ENCODE measurements around the gene TMEM121.
"Not testable (repeated sequence)": the region's sequence is repeated elsewhere in the genome, so short reads cannot be mapped to it uniquely, and the experiment has no call there.

TMEM121 gene

DNA sequence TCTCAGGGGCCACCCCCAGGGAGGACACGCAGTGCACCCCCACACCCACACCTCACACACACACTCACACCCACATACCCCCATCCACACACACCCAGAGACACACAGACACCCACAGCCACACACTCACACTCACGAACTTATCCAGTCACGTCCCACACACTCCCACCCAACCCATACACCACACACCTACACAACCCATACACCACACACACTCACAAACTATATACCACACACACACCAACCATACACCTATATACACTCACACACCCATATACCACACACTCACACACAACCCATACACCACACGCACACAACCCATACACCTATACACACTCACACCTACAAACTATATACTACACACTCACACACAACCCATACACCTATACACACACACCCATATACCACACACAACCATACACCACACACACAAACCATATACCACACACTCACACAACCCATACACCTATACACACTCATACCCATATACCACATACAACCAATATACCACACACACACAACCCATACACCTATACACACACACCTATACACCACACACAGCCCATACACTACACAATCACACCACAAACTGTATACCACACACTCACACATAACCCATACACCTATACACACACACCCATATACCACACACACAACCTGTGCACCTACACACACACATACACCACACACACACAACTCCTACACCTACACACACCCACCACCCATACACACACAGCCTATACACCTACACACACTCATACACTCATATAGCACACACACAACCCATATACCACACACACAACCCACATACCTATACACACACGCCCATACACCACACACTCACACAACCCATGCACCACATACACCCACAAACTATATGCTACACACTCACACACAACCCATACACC, 42.7 kb downstream of the TMEM121 start:
- DNase-seq (ENCODE audit: low read depth in 2 of 2) = no peak

DNA sequence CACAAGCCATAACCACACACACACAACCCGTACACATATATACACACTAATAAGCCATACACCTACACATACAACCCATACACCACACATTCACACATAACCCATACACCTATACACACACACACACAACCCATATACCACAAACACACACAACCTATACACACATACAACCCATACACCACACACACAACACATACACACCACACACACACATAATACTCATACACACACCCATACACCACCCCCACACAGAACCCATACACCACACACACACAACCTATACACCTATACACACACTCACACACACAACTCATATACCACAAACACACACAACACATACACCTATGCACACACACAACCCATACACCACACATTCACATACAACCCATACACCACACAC, 44.1 kb downstream of the TMEM121 start:
- DNase-seq (ENCODE audit: low read depth in 2 of 2) = no peak

DNA sequence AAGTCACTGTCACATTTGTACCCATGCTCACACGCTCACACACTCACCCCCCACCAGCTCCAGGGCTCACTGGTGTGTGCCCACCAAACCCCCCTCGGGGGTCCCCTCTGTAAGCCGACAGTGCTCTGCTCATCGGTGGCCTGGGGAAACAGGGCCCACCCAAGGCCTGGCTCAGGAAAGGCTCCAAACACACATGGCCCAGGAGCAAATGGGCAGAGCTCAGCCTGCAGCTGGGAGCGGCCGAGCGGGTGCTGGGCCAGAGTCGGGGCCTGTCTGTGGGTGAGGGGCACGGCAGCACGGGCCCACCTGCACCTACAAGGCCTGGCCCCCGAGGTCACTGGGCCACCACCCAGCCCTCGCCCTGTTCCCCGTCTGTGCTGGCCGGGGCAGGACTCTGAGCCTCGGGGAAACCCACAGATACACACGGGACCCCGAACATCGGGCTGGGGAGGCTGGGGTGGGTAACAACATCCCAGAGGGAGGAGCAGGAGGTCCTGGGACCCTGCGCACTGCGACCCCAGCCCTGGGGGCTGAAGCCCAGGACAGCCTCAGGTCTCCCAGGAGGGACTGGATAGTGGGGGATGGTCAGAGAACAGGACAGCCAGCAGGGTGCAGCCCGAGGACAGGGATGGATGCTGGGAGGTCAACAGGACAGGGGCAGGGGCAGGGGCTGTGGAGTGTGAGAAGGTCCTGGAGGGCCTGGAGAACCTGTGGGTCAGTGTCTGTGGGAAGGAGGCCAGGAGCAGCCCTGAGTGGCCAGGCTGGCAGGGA, 45.0 kb downstream of the TMEM121 start:
- DNase-seq (ENCODE audit: low read depth in 2 of 2) = not testable (repeated sequence)

DNA sequence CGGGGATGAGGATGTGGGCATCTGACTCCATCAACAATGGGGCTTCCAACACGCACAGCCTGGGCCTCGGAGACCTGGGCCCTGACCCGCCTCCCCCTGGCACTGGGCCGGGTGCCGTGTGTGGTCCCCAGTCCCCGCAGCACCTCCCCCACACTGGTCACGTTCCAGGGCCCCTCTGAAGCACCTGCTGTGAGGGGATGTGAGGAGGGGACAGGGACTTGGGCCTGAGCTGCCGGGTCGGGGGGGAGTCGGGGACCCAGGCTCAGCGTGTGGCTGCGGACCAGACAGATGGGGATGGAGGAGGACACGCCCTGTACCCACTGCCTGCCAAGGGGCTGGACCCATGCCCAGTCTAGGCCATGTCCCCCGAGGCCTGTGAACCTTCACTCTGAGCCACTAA, 45.7 kb downstream of the TMEM121 start:
- DNase-seq (ENCODE audit: low read depth in 2 of 2) = not testable (repeated sequence)

DNA sequence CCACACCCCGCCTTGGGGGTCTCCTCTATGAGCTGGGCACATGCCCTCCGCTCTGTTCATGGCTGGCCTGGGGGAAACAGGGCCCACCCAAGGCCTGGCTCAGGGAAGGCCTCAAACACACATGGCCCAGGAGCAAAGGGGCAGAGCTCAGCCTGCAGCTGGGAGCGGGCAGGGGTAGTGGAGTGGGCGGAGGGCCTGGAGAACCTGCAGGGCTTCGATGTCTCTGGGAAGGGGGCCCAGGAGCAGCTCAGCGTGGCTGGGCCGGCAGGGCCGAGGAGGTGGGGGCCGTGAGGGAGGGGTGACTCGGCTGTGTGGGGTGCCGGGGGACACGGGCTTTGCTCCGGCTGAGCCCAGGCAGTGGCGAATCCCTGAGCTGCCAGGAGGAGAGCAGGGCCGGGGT, 47.5 kb downstream of the TMEM121 start:
- DNase-seq (ENCODE audit: low read depth in 2 of 2) = not testable (repeated sequence)

DNA sequence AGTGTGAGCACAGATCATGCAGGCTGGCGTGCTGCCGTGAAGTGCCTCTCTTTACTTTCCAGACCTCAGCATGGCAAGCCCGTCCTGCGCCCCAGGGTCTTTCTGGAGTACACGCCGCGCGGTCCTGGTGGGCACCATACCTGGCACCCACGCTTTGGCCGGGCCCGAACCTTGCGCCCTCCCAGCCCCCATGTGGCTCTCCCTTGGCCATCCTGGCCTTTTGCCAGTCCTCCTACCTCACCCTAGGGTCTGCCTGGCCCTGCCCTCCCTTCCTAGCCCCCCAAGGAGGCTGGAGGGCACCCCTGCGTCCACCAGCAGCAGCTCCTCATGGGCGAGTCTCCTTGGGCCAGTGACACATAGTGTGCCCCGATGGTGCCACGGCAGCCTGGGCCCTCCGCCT, 48.0 kb downstream of the TMEM121 start:
- DNase-seq (ENCODE audit: low read depth in 2 of 2) = not testable (repeated sequence)

DNA sequence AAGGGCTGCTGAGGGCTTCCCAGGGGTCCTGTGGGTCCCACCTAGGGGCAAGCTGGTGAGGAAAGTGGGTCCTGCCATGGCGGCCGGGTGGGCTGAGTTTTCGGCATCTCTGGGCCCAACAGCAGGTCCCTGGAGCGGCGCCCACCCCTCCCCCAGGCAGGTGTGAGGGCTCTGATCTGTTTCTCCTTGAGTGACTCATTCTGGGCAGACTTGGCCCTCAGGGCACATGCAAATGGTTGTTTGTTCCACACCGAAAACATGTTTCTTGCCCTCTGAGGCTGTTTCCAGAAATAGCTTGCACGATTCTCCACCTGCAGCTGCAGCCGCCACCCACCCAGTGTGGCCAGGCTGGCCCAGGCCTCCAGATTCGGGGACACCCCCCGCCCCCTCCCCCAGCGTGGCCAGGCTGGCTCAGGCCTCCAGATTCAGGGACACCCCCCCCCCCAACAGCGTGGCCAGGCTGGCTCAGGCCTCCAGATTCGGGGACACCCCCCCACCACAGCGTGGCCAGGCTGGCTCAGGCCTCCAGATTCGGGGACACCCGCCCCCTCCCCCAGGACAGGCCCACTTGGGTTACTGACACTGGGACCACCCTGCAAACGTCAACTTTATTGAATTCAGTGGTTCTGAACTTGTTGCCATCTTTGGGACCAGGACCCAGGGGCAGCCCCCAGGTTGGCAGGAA, 48.8 kb downstream of the TMEM121 start:
- DNase-seq (ENCODE audit: low read depth in 2 of 2) = not testable (repeated sequence)

DNA sequence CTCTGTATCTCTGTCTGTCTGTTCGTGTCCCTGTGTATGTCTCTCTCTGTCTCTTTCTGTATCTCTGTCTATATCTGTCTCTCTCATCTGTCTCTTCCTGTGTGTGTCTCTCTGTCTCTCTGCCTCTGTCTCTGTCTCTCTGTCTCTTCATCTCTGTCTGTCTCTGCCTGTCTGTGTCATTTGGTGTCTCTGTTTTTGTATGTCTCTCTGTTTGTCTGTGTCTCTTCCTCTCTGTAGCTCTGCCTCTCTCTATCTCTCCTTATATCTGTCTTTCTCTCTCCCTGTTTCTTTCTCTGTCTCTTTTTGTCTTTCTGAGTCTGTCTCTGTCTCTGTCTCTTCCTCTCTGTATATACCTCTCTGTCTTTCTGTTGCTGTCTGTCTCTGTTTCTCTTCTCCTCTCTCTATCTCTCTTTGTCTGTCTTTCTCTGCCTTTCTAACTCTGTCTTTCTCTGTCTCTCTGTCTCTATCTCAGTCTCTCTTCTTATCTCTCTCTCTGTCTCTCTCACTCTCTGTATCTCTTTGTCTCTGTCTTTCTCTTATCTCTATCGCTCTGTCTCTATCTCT, 50.2 kb downstream of the TMEM121 start:
- no peak for DNase-seq (ENCODE audit: low read depth in 2 of 2)

DNA sequence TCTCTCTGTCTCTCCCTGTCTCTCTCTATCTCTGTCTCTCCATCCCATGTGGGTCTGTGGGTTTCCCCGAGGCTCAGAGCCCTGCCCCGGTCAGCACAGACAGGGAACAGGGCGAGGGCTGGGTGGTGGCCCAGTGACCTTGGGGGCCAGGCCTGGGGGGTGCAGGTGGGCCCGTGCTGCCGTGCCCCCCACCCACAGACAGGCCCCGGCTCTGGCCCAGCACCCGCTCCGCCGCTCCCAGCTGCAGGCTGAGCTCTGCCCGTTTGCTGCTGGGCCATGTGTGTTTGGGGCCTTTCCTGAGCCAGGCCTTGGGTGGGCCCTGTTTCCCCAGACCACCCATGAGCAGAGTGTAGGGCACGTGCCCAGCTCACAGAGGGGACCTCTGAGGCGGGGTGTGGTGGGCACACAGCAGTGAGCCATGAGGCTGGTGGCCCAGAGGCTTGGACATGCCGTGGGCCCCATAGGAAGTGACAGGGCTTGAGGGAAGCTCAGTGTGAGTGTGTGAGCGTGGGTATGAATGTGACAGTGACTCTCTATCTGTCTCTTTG, 51.0 kb downstream of the TMEM121 start:
- DNase-seq (ENCODE audit: low read depth in 2 of 2) = no peak

DNA sequence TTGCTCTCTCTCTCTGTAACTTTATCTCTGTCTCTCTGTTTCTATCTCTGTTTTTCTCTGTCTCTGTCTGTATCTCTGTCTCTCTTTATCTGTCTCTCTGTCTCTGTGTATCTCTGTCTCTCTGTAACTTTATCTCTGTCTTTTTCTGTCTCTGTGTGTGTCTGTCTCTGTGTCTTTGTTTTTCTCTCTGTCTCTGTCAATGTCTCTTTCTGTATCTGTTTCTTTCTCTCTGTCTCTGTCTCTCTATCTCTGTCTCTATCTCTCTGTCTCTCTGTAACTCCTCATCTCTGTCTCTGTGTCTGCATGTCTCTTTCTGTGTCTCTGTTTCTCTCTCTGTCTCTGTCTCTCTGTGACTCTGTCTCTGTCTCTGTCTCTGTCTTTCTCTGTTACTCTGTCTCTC, 51.7 kb downstream of the TMEM121 start:
- DNase-seq (ENCODE audit: low read depth in 2 of 2) = no peak

DNA sequence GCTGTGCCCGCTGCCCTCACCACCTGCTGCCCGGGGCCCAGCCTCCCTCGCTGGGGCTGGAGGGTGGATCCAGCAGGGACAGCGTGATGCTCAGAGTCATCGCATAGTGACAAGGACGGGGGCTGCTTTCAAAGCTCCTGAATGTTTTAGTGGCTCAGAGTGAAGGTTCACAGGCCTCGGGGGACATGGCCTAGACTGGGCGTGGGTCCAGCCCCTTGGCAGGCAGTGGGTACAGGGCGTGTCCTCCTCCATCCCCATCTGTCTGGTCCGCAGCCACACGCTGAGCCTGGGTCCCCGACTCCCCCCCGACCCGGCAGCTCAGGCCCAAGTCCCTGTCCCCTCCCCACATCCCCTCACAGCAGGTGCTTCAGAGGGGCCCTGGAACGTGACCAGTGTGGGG, 52.8 kb downstream of the TMEM121 start:
- not testable (repeated sequence) for DNase-seq (ENCODE audit: low read depth in 2 of 2)
